IPS-15b (cell line): ENCODE results near the gene RNF6.

Experiments used
- H3K27me3 ChIP-seq: one replicate; pipeline ENCODE4 v1.6.1; 2013; ENCODE audit warnings: low read length; ENCODE audit not compliant: control insufficient read depth, insufficient read depth
- H3K36me3 ChIP-seq: one replicate; pipeline ENCODE4 v1.6.1; 2013; ENCODE audit warnings: low read length; ENCODE audit not compliant: control insufficient read depth, insufficient read depth
- H3K4me1 ChIP-seq: one replicate; pipeline ENCODE4 v1.6.1; 2013; ENCODE audit warnings: mild to moderate bottlenecking, low read length; ENCODE audit not compliant: control insufficient read depth, insufficient read depth
- H3K4me3 ChIP-seq: one replicate; pipeline ENCODE4 v1.5.1; 2013; ENCODE audit warnings: low read depth, low read length
- H3K9ac ChIP-seq: one replicate; pipeline ENCODE4 v1.6.1; 2013; ENCODE audit warnings: low read depth, mild to moderate bottlenecking, low read length
- H3K9me3 ChIP-seq: one replicate; pipeline ENCODE4 v1.6.1; 2013; ENCODE audit warnings: mild to moderate bottlenecking, low read length; ENCODE audit not compliant: control insufficient read depth, insufficient read depth

RNF6 gene

GRCh38 chr13:26221721-26222519, at the start of gene RNF6:
TSS of gene RNF6 (minus strand) at chr13:26222314. CDS start at chr13:26219649, 2,665 bp downstream.
- H3K4me1 ChIP-seq, result no peaks in the 10 kb centered on the region
- H3K36me3 ChIP-seq, result peaks cover 8% of the 10 kb centered on the region
- H3K4me3 ChIP-seq, result peak within 1 kb of the TSS; percentile 93
- peaks cover 3% of the 10 kb centered on the region for H3K27me3 ChIP-seq
- no peaks in the 10 kb centered on the region for H3K9me3 ChIP-seq
- peak within 1 kb of the TSS; percentile 97 for H3K9ac ChIP-seq

- H3K36me3 ChIP-seq, result no peaks in the 10 kb centered on the region
- no peak overlapping the region for H3K9ac ChIP-seq
- no peak overlapping the region for H3K4me3 ChIP-seq
- H3K27me3 ChIP-seq, result no peaks in the 10 kb centered on the region
- no peaks in the 10 kb centered on the region for H3K9me3 ChIP-seq
- no peaks in the 10 kb centered on the region for H3K4me1 ChIP-seq
Measured at GRCh38 chr13:26270707-26271106, 48.6 kb upstream of the RNF6 start.

GRCh38 chr13:26266311-26266710, 44.2 kb upstream of the RNF6 start:
- Histone ChIP-seq H3K27me3 (no peaks in the 10 kb centered on the region), H3K4me3 (no peak overlapping the region), H3K9ac (no peak overlapping the region), H3K4me1 (no peaks in the 10 kb centered on the region), H3K36me3 (no peaks in the 10 kb centered on the region), H3K9me3 (no peaks in the 10 kb centered on the region)

- Histone ChIP-seq H3K36me3 (no peaks in the 10 kb centered on the region), H3K27me3 (no peaks in the 10 kb centered on the region), H3K4me1 (no peaks in the 10 kb centered on the region), H3K9me3 (no peaks in the 10 kb centered on the region), H3K4me3 (no peak overlapping the region), H3K9ac (no peak overlapping the region)
Measured at GRCh38 chr13:26262156-26262555, 40.0 kb upstream of the RNF6 start.

DNA sequence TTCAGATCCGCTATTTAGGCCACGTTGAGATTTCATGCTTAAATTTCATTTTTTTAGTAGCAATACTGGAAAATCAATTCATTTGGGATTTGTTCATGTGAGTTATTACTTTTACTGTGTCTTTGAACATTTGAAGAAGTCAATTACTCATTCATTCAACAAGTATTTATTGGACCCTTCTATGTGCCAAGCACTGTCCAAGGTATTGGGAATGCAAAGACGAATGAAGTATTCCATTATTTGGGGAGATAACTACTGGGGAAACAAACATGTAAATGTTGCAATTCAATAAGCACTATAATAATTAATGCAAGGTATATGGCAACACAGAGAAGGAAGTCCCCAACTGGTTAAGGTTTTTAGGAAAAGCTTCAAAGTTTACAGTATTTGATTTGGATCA, 37.5 kb upstream of the RNF6 start:
- Histone ChIP-seq H3K9me3 (no peaks in the 10 kb centered on the region), H3K36me3 (no peaks in the 10 kb centered on the region), H3K27me3 (no peaks in the 10 kb centered on the region), H3K4me1 (peaks cover 2% of the 10 kb centered on the region), H3K9ac (no peak overlapping the region), H3K4me3 (no peak overlapping the region)

DNA sequence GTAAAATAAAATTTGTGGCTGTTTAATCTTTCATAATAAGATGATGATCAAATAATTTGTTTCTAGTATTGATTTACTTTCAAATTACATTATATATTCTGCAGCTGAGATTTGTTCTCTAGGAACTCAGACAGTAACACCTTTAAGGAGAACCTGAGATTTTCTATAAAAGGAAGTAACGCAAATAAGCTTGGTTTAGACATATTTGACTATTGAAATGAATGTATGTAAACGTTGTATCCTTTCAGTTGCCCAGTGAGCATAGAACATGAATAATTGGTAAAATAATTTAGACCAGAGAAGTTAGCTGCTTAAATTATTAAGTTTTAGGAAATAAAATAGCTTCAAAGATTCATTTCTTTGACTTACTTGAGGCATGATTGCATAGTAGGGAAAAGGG, 34.9 kb upstream of the RNF6 start:
- no peaks in the 10 kb centered on the region for H3K9me3 ChIP-seq
- peaks cover 2% of the 10 kb centered on the region for H3K4me1 ChIP-seq
- H3K9ac ChIP-seq, result no peak overlapping the region
- H3K4me3 ChIP-seq, result no peak overlapping the region
- H3K27me3 ChIP-seq, result no peaks in the 10 kb centered on the region
- no peaks in the 10 kb centered on the region for H3K36me3 ChIP-seq

- Histone ChIP-seq H3K36me3 (no peaks in the 10 kb centered on the region), H3K4me1 (peaks cover 2% of the 10 kb centered on the region), H3K27me3 (no peaks in the 10 kb centered on the region), H3K4me3 (peak overlapping the region; percentile 65), H3K9ac (peak overlapping the region; percentile 32), H3K9me3 (no peaks in the 10 kb centered on the region)
Measured at GRCh38 chr13:26255691-26256277, 33.7 kb upstream of the RNF6 start.

GRCh38 chr13:26255115-26255514, 33.0 kb upstream of the RNF6 start:
- Histone ChIP-seq H3K4me3 (peak overlapping the region; percentile 65), H3K4me1 (peaks cover 2% of the 10 kb centered on the region), H3K36me3 (no peaks in the 10 kb centered on the region), H3K9me3 (no peaks in the 10 kb centered on the region), H3K9ac (peak overlapping the region; percentile 74), H3K27me3 (no peaks in the 10 kb centered on the region)

DNA sequence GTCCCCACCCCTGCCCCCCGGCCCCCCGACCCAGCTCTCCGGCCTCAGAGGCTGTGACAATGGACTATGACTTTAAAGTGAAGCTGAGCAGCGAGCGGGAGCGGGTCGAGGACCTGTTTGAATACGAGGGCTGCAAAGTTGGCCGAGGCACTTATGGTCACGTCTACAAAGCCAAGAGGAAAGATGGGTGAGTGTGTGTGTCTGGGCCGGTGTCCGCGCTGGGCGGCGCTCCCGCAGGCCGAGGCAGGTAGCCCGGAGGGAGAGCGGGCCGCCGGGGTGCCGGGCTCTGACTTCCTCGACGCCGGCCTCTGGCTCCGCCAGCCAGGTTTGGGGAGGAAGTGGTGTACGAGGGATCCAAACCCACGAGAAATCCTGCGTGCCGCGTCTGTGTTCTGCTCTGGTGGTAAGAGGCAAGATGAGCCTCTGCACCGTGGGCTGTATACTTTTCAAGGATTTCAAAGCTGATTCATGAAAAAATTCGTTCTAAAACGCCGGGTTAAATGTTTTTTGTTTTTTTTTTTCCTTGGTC, 32.5 kb upstream of the RNF6 start:
- Histone ChIP-seq H3K36me3 (no peaks in the 10 kb centered on the region), H3K9me3 (no peaks in the 10 kb centered on the region), H3K4me3 (peak overlapping the region; percentile 65), H3K27me3 (no peaks in the 10 kb centered on the region), H3K4me1 (peaks cover 2% of the 10 kb centered on the region), H3K9ac (peak overlapping the region; percentile 74)

DNA sequence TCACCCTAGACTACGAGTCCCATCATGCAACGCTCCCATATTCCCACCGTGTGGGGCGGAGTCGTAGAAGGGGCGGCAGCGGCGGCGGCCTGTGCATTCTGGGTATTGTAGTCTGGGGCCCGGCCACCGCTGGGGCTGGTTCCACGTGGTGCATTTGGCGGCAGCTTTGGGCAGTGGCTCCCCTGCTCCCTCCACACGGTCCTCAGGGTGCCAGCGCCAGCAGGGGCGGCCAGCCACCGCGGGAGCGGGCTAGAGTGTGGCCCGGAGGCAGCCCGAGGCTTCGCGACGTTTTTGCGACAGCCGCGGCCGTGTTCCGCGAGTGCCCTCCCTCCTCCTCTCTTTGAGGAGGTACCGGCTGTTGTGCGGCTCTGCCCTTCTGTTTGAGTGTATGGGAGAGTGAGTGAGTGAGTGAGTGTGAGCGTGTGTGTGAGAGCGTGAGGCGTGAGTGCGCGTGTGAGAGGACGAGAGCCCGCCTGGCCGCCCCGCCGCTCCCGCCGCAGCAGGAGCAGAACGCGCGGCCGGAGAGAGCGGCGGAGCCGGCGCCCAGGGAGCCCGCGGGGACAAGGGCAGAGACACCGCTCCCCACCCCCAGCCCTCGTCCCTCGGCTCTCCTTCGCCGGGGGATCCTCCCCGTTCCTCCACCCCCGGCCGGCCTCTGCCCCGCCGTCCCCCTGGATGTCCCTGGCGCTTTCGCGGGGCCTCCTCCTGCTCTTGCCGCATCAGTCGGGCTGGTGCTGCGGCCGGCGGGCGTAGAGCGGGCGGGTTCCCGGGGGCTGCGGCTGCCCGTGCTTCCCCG, 31.9 kb upstream of the RNF6 start, which contains the start of gene CDK8:
Gene CDK8, plus strand, starts transcription at position 343 of the 796 bp plus-strand sequence. CDS start 513 bp downstream, outside the sequence.
- Histone ChIP-seq H3K4me3 (peak within 1 kb of the TSS; percentile 65), H3K9me3 (no peaks in the 10 kb centered on the region), H3K36me3 (no peaks in the 10 kb centered on the region), H3K4me1 (peaks cover 2% of the 10 kb centered on the region), H3K9ac (peak within 1 kb of the TSS; percentile 99), H3K27me3 (no peaks in the 10 kb centered on the region)

DNA sequence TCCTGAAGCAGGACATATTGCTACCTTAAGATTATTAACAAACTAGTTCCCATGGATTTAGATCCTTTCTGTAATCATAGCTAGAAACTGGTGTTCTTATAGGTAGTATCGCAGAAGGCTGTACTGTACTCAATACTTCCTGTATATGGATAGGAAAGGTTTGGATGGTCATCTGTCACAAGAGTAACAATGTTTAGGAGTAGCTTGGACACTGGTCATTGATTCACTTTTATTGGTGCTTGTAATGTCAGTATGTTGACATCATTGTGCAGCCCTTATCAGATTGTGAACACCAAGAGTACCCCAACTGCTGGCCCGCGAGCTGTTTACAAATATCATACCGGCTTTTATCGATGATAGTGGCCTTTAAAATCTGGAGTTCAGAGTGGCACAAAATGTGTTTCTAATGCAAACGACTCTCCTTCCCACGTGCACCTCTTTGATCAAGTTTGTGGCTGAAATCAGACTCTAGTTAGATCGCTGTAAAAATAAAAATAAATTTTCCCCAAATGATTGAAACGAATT, 31.2 kb upstream of the RNF6 start:
- Histone ChIP-seq H3K9ac (peak overlapping the region; percentile 99), H3K9me3 (no peaks in the 10 kb centered on the region), H3K4me3 (peak overlapping the region; percentile 65), H3K27me3 (no peaks in the 10 kb centered on the region), H3K4me1 (peaks cover 2% of the 10 kb centered on the region), H3K36me3 (no peaks in the 10 kb centered on the region)
